Heart left ventricle (tissue), 16 donors: ENCODE measurements around the gene RIPK4. TPM values are rescaled to one million over a fixed set of nuclear protein-coding genes. Genes with fewer than 3 reads are reported as not detected.

ENCODE experiments used
- ATAC-seq, 4 donors: fragments of 200-7000 bp; cut with Tn5 transposase; one replicate each; pipeline ENCODE4 v1.9.1; 2020 to 2022; ENCODE audit warnings: moderate library complexity in 4 of 4, mild to moderate bottlenecking in 3 of 4, moderate number of reproducible peaks in 1 of 4
- DNase-seq, 5 donors: peaks; one replicate each; pipeline ENCODE4 v3.0.0-alpha.2; 2020
- H3K27ac ChIP-seq, 12 donors: fragments of 200-600 bp; sonication (generic) in 4 of 12; one replicate each; pipeline versions ENCODE4 v1.5.0 to v1.8.0; 2016 to 2022; ENCODE audit warnings: mild to moderate bottlenecking in 2 of 12
- H3K27me3 ChIP-seq, 9 donors: fragments of 200-600 bp; sonication (generic) in 2 of 9; one replicate each; pipeline versions ENCODE4 v1.5.1 to v1.8.0; 2016 to 2022; ENCODE audit warnings: mild to moderate bottlenecking in 3 of 9
- H3K36me3 ChIP-seq, 9 donors: fragments of 200-600 bp; sonication (generic) in 2 of 9; one replicate each; pipeline versions ENCODE4 v1.5.0 to v1.8.0; 2018 to 2022; ENCODE audit warnings: mild to moderate bottlenecking in 2 of 9
- H3K4me1 ChIP-seq, 12 donors: fragments of 200-600 bp; sonication (generic) in 4 of 12; one replicate each; pipeline versions ENCODE4 v1.5.0 to v1.8.0; 2016 to 2022; ENCODE audit warnings: mild to moderate bottlenecking in 3 of 12
- H3K4me3 ChIP-seq, 12 donors: fragments of 200-600 bp; sonication (generic) in 4 of 12; one replicate each; pipeline versions ENCODE4 v1.5.0 to v1.8.0; 2017 to 2022; ENCODE audit warnings: mild to moderate bottlenecking in 9 of 12, moderate library complexity in 4 of 12
- H3K9me3 ChIP-seq, 12 donors: fragments of 200-600 bp; sonication (generic) in 4 of 12; one replicate each; pipeline versions ENCODE4 v1.5.0 to v1.8.0; 2016 to 2022; ENCODE audit warnings: mild to moderate bottlenecking in 1 of 12
- POLR2A ChIP-seq, 2 donors: fragments of 450-650 bp; IDR thresholded peaks; one replicate each; pipeline ENCODE4 v1.6.1; 2017; ENCODE audit warnings: antibody characterized with exemption in 2 of 2, mild to moderate bottlenecking in 2 of 2, moderate library complexity in 2 of 2
- WGBS, 4 donors: extraction: QIAGEN DNeasy Blood & Tissue Kit in 2 of 4; methylation state at CpG; one replicate each; pipeline versions ENCODE4 v1.1.5 to v1.1.7; 2013 to 2018; 5-methylcytosine and 5-hydroxymethylcytosine counted together
- intact Hi-C, 10 donors: fragments of 100-400 bp; cut with DNase I; formaldehyde crosslinking; loops; one replicate each; pipeline versions ENCODE4 v1.11.1 to v1.14.2; 2022
- polyA plus RNA-seq, 2 donors: library from polyadenylated mRNA; stranded (reverse); fragments of 200-250 nt; gene quantifications; one replicate each; pipeline ENCODE4 v1.2.3, GENCODE V29; 2013
- total RNA-seq, 9 donors: library from RNA; depleted of rRNA in 2 of 9; stranded (reverse); fragments of >200 nt in 2 of 9; fragmentation: NEBNext Ultra II Directional in 3 of 9; extraction: Animal tissue kit (Norgen Biotek cat#: 25700) in 3 of 9; gene quantifications; one replicate each; pipeline versions ENCODE4 v1.1.0 to v1.2.4, GENCODE V29; 2016 to 2023
- TF ChIP-seq, protein P1 (sequence below), 12 donors: fragments of 200-600 bp; sonication (generic) in 4 of 12; IDR thresholded peaks; one replicate each; pipeline versions ENCODE4 v1.5.0 to v1.8.0; 2018 to 2022; ENCODE audit warnings: antibody characterized with exemption in 12 of 12, mild to moderate bottlenecking in 5 of 12
- donor health status: ischemic (EF 13 %, LVEDD 7.1; RV severe dilation, severe dysfunction).
- donor health status: healthy with polysubstance abuse.
- donor health status: DM: no; HTN: yes; CAD: no.
- donor health status: DM: no; HTN: no; CAD: no.
- donor health status: ischemic (EF 25% LVEDD 6.9; RV normal size, moderate dysfunction).
- donor health status: ischemic (EF 25% LVEDD 5.7; RV mildly dilated, moderate dysfunction).
- donor health status: healthy.
- donor health status: DM: yes; HTN: yes; CAD: no.
- donor health status: ischemic (EF 35%, LVEDD 5.7; RV mildly dilated, moderate dysfunction).
- donor health status: nonischemic (EF 11% LVEDD 7.7; RV severe dilation, severe dysfunction).
- donor health status: DM: yes; HTN: yes; CAD: no.
- donor health status: PGD.
- donor health status: ischemic (EF 29% LVEDD 5.4; RV normal size, mild dysfunction).
- donor health status: nonischemic (EF 23%, LVEDD 6.1; RV moderate dilation, normal function).

RIPK4 gene
- total and polyA plus RNA-seq, 11 donors, result 0.04 to 2.0 (median 0.08) TPM; not detected in 2

DNA sequence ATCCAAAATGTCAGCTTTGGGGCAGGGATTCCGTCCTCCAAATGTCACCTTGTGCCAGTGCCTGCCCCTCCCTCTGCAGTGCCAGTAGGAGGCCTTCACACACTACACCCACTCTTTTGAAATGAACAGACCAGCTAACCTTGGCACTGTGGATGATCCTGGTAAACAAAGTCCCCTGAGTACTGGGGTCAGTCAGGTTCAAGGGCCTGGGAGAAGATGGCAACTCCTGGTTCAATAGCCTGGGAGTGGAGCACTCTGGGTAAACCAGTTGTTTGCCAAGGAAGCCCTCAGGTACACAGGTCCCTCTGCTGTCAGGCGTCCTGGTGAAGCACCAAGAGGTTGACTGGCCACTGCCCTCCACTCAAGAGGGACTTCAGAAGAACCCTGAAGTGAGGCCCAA lies 30.4 kb downstream of the RIPK4 start:
- Histone ChIP-seq H3K4me3 (no peak overlapping the region), H3K9me3 (peaks cover 0 to 29% (median 18%) of the 10 kb centered on the region in 12 donors), H3K36me3 (no peaks in the 10 kb centered on the region), H3K27ac (no peak overlapping the region), H3K4me1 (no peaks in the 10 kb centered on the region), H3K27me3 (peaks cover 0 to 21% (median 0%) of the 10 kb centered on the region in 9 donors)
- DNase-seq (no peak), ATAC-seq (no peak)
- TF ChIP-seq, protein P1, sequence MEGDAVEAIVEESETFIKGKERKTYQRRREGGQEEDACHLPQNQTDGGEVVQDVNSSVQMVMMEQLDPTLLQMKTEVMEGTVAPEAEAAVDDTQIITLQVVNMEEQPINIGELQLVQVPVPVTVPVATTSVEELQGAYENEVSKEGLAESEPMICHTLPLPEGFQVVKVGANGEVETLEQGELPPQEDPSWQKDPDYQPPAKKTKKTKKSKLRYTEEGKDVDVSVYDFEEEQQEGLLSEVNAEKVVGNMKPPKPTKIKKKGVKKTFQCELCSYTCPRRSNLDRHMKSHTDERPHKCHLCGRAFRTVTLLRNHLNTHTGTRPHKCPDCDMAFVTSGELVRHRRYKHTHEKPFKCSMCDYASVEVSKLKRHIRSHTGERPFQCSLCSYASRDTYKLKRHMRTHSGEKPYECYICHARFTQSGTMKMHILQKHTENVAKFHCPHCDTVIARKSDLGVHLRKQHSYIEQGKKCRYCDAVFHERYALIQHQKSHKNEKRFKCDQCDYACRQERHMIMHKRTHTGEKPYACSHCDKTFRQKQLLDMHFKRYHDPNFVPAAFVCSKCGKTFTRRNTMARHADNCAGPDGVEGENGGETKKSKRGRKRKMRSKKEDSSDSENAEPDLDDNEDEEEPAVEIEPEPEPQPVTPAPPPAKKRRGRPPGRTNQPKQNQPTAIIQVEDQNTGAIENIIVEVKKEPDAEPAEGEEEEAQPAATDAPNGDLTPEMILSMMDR (IDR thresholded peaks at IDR 0.05), result no peak
- no peak for TF ChIP-seq POLR2A (IDR thresholded peaks at IDR 0.05)
- intact Hi-C loops, result no loop called here
- WGBS, 4 donors, result 79 to 84% (median 81%) methylated on average over 1 to 2 of the region's 2 CpGs

DNA sequence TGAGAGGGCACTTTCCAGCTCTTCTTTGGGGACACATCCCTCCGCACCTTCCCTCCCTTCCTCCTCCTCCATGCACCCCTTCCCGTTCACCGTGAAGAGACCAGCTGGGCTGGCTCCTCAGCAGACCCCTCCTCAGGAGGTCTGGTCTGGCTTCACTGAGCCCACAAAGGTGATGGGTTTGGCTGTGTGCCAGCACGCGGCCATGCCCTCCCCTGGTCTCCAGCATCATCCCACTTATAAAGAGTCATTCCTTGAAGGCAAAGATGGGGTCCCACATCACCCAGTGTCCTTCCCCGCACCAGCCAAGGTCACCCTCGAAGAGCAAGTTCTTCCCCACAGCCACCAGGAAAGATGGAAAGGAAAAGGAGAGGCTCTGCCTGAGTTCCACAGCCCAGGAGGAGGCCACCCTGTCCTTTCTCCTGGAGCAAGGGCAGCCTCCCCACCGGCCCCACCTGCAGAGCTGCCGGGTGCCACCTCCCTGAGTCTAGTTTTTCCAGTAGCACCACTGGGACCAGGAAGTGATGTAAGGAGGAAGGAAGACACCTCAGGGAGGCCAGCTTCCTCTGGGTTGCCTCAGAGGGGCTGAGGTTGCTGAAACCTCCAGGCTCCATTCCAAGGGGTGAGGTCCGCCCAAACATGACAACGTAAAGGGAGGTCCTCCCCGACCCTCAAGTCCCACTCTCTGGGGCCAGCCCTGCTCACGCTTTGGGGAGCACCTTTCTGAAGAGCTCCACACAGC lies 32.7 kb downstream of the RIPK4 start:
- ATAC-seq, result no peak
- Histone ChIP-seq H3K36me3 (no peaks in the 10 kb centered on the region), H3K4me3 (no peak overlapping the region), H3K9me3 (peaks cover 0 to 30% (median 18%) of the 10 kb centered on the region in 12 donors), H3K27ac (no peak overlapping the region), H3K4me1 (no peaks in the 10 kb centered on the region), H3K27me3 (peaks cover 0 to 21% (median 0%) of the 10 kb centered on the region in 9 donors)
- intact Hi-C loops, result no loop called here
- TF ChIP-seq, protein P1 (IDR thresholded peaks at IDR 0.05), result no peak
- no peak for TF ChIP-seq POLR2A (IDR thresholded peaks at IDR 0.05)
- 77 to 85% (median 81%) methylated on average over 13 of the region's 13 CpGs for WGBS, 4 donors
- peak in 1 of 5 donors; percentile 6 for DNase-seq

GRCh38 chr21:41731081-41731480 lies 35.8 kb downstream of the RIPK4 start:
- TF ChIP-seq, protein P1 (IDR thresholded peaks at IDR 0.05), result no peak
- no peak for TF ChIP-seq POLR2A (IDR thresholded peaks at IDR 0.05)
- Histone ChIP-seq H3K27me3 (peaks cover 0 to 36% (median 5%) of the 10 kb centered on the region in 9 donors), H3K36me3 (no peaks in the 10 kb centered on the region), H3K9me3 (peaks cover 0 to 15% (median 5%) of the 10 kb centered on the region in 12 donors), H3K4me1 (peaks cover 0 to 16% (median 0%) of the 10 kb centered on the region in 12 donors), H3K27ac (no peak overlapping the region), H3K4me3 (no peak overlapping the region)
- intact Hi-C loops, result no loop called here
- WGBS, 4 donors, result 82 to 90% (median 84%) methylated on average over 2 of the region's 2 CpGs
- ATAC-seq (no peak), DNase-seq (no peak)

- peaks cover 0 to 15% (median 5%) of the 10 kb centered on the region in 12 donors for H3K9me3 ChIP-seq
- H3K4me1 ChIP-seq, result peaks cover 0 to 16% (median 0%) of the 10 kb centered on the region in 12 donors
- 37 to 51% (median 44%) methylated on average over 6 of the region's 6 CpGs for WGBS, 4 donors
- TF ChIP-seq, protein P1 (IDR thresholded peaks at IDR 0.05), result no peak
- no peak for TF ChIP-seq POLR2A (IDR thresholded peaks at IDR 0.05)
- ATAC-seq (no peak), DNase-seq (no peak)
- intact Hi-C loops, result no loop called here
- no peak overlapping the region for H3K4me3 ChIP-seq
- no peak overlapping the region for H3K27ac ChIP-seq
- no peaks in the 10 kb centered on the region for H3K36me3 ChIP-seq
- peaks cover 0 to 42% (median 8%) of the 10 kb centered on the region in 9 donors for H3K27me3 ChIP-seq
These were observed 36.5 kb downstream of the RIPK4 start for GRCh38 chr21:41730367-41730765.
